Coronary artery (tissue), 2 donors: ENCODE results near the gene ZNF148.

Source experiments
- DNase-seq: peaks from one replicate; pipeline ENCODE4 v3.0.0-alpha.2; 2017; ENCODE audit warnings: low spot score
- H3K27ac ChIP-seq, 2 donors: fragments of 200-600 bp; sonication (generic); one replicate each; pipeline ENCODE4 v1.5.1; 2016 to 2019
- H3K4me3 ChIP-seq: fragments of 200-600 bp; sonication (generic); 2 replicates; pipeline ENCODE4 v1.5.1; 2016; ENCODE audit warnings: mild to moderate bottlenecking, moderate library complexity
- TF ChIP-seq, protein P1 (sequence below): fragments of 200-600 bp; sonication (generic); IDR thresholded peaks from one replicate; pipeline ENCODE4 v1.5.1; 2019; ENCODE audit warnings: antibody characterized with exemption

The ZNF148 gene

GRCh38 chr3:125386811-125387210, 11.7 kb upstream of the ZNF148 start:
- DNase-seq, result no peak
- H3K4me3 ChIP-seq, result no peak overlapping the region
- H3K27ac ChIP-seq, result no peak overlapping the region
- TF ChIP-seq, protein P1, sequence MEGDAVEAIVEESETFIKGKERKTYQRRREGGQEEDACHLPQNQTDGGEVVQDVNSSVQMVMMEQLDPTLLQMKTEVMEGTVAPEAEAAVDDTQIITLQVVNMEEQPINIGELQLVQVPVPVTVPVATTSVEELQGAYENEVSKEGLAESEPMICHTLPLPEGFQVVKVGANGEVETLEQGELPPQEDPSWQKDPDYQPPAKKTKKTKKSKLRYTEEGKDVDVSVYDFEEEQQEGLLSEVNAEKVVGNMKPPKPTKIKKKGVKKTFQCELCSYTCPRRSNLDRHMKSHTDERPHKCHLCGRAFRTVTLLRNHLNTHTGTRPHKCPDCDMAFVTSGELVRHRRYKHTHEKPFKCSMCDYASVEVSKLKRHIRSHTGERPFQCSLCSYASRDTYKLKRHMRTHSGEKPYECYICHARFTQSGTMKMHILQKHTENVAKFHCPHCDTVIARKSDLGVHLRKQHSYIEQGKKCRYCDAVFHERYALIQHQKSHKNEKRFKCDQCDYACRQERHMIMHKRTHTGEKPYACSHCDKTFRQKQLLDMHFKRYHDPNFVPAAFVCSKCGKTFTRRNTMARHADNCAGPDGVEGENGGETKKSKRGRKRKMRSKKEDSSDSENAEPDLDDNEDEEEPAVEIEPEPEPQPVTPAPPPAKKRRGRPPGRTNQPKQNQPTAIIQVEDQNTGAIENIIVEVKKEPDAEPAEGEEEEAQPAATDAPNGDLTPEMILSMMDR, result no peak

GRCh38 chr3:125383744-125384143, 8.6 kb upstream of the ZNF148 start:
- TF ChIP-seq, protein P1, result no peak
- no peak overlapping the region for H3K4me3 ChIP-seq
- no peak overlapping the region for H3K27ac ChIP-seq
- DNase-seq, result no peak

GRCh38 chr3:125382298-125382697, 7.2 kb upstream of the ZNF148 start:
- TF ChIP-seq, protein P1, result no peak
- no peak for DNase-seq
- Histone ChIP-seq H3K4me3 (no peak overlapping the region), H3K27ac (no peak overlapping the region)

DNA sequence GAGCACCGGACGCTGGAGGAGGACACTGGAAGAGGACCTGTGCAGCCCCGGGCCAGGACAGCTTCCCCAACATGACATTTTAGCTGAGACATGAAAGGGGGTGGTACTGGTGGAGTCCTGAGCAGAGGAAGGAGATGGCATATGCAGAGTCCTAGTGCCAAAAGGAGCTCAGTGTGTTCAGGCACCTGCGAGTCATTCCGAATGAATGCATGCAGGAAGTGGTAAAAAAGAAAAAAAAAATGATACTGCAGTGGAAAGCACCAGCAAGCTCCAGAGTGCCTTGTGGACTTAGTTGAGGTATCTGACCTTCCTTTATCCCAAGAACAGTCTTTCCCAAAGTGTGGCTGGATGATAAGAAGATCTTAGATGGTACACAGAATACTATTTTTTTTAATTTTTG, 6.6 kb upstream of the ZNF148 start:
- Histone ChIP-seq H3K27ac (no peak overlapping the region), H3K4me3 (no peak overlapping the region)
- no peak for DNase-seq
- TF ChIP-seq, protein P1, result no peak

DNA sequence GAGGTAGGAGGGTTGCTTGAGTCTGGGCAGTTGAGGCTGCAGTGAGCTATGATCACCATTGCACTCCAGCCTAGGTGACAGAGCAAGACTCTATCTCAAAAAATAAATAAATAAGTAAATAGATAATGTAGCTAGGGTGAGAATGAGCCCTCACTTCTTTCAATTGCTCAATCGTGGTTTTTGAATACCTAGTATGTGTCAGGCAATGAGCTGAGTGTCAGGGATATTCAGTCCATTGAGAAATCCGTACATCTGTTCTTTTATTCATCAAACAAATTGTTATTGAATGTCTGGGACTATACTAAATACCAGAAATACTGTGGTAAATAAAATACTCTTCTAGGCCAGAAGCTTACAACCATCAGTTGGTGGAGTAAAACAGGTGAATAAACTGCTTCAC, 6.2 kb upstream of the ZNF148 start:
- TF ChIP-seq, protein P1, result no peak

GRCh38 chr3:125379483-125379882, 4.4 kb upstream of the ZNF148 start:
- TF ChIP-seq, protein P1, result no peak

More for the DNA sequence above, 6.2 kb upstream of the ZNF148 start:
- Histone ChIP-seq H3K4me3 (no peak overlapping the region), H3K27ac (no peak overlapping the region)
- DNase-seq, result no peak

GRCh38 chr3:125378762-125379161, 3.6 kb upstream of the ZNF148 start:
- TF ChIP-seq, protein P1, result no peak
- no peak overlapping the region for H3K27ac ChIP-seq
- DNase-seq, result no peak
- H3K4me3 ChIP-seq, result no peak overlapping the region

More at GRCh38 chr3:125379483-125379882, 4.4 kb upstream of the ZNF148 start:
- no peak for DNase-seq
- H3K27ac ChIP-seq, result no peak overlapping the region
- H3K4me3 ChIP-seq, result no peak overlapping the region
